SK-N-SH treated with all-trans-retinoic acid at 6 μM for 48 hours (cell line): ENCODE measurements around the gene TDRKH.
A peak's percentile ranks its signal among the peaks of the same experiment; 100 is the strongest.

Source experiments
- ATAC-seq: fragments of 200-7000 bp; cut with Tn5 transposase; 3 replicates; pipeline ENCODE4 v1.9.1; 2020; ENCODE audit warnings: mild to moderate bottlenecking, moderate library complexity
- CSDC2 ChIP-seq: fragments of 250-450 bp; sonication (Bioruptor Pico); IDR thresholded peaks from 2 replicates; pipeline ENCODE4 v1.5.0; 2020; ENCODE audit warnings: mild to moderate bottlenecking, moderate library complexity
- ESRRG ChIP-seq: fragments of 250-450 bp; sonication (Bioruptor Pico); IDR thresholded peaks from 2 replicates; pipeline ENCODE4 v1.6.1; 2021; ENCODE audit warnings: mild to moderate bottlenecking
- GLIS3 ChIP-seq: fragments of 250-450 bp; sonication (Bioruptor Pico); IDR thresholded peaks from 2 replicates; pipeline ENCODE4 v1.5.0; 2020; ENCODE audit warnings: mild to moderate bottlenecking, moderate library complexity
- ISL1 ChIP-seq: fragments of 250-450 bp; sonication (Bioruptor Pico); IDR thresholded peaks from 2 replicates; pipeline ENCODE4 v2.1.2; 2022; ENCODE audit warnings: mild to moderate bottlenecking, moderate library complexity
- OSR1 ChIP-seq: fragments of 250-450 bp; sonication (Bioruptor Pico); IDR thresholded peaks from 2 replicates; pipeline ENCODE4 v1.8.0; 2022; ENCODE audit warnings: moderate library complexity, mild to moderate bottlenecking, inconsistent platforms
- POU6F1 ChIP-seq: fragments of 250-450 bp; sonication (Bioruptor Pico); IDR thresholded peaks from 2 replicates; pipeline ENCODE4 v1.8.0; 2021; ENCODE audit warnings: low read depth, mild to moderate bottlenecking, moderate library complexity, borderline replicate concordance
- PPARA ChIP-seq: fragments of 250-450 bp; sonication (Bioruptor Pico); IDR thresholded peaks from 2 replicates; pipeline ENCODE4 v1.5.0; 2020; ENCODE audit warnings: mild to moderate bottlenecking, borderline replicate concordance
- RARB ChIP-seq: fragments of 250-450 bp; sonication (Bioruptor Pico); IDR thresholded peaks from 2 replicates; pipeline ENCODE4 v1.8.0; 2021; ENCODE audit warnings: mild to moderate bottlenecking, moderate library complexity
- SNAI2 ChIP-seq: fragments of 250-450 bp; sonication (Bioruptor Pico); IDR thresholded peaks from 2 replicates; pipeline ENCODE4 v1.5.0; 2020; ENCODE audit warnings: mild to moderate bottlenecking, moderate library complexity
- TCF4 ChIP-seq: fragments of 250-450 bp; sonication (Bioruptor Pico); IDR thresholded peaks from 2 replicates; pipeline ENCODE4 v1.8.0; 2021; ENCODE audit warnings: mild to moderate bottlenecking, moderate library complexity, borderline replicate concordance
- TOX ChIP-seq: fragments of 250-450 bp; sonication (Bioruptor Pico); IDR thresholded peaks from 2 replicates; pipeline ENCODE4 v1.8.0; 2021; ENCODE audit warnings: mild to moderate bottlenecking, moderate library complexity, borderline replicate concordance
- ZC3H10 ChIP-seq: fragments of 250-450 bp; sonication (Bioruptor Pico); IDR thresholded peaks from 2 replicates; pipeline ENCODE4 v1.5.1; 2021; ENCODE audit warnings: mild to moderate bottlenecking, moderate library complexity
- ZFP3 ChIP-seq: fragments of 250-450 bp; sonication (Bioruptor Pico); IDR thresholded peaks from 2 replicates; pipeline ENCODE4 v1.5.0; 2020; ENCODE audit warnings: mild to moderate bottlenecking, moderate library complexity
- ZFP30 ChIP-seq: fragments of 450-650 bp; formaldehyde crosslinking; IDR thresholded peaks from 2 replicates; pipeline ENCODE4 v1.5.0; 2022; ENCODE audit warnings: mild to moderate bottlenecking, moderate library complexity
- ZNF565 ChIP-seq: fragments of 450-650 bp; formaldehyde crosslinking; conservative IDR thresholded peaks from 2 replicates; pipeline ENCODE4 v1.5.0; 2020; ENCODE audit warnings: low read depth, mild to moderate bottlenecking, moderate library complexity
- ZNF70 ChIP-seq: fragments of 450-650 bp; formaldehyde crosslinking; IDR thresholded peaks from 2 replicates; pipeline ENCODE4 v1.5.0; 2020; ENCODE audit warnings: mild to moderate bottlenecking, moderate library complexity
- TF ChIP-seq, protein P1 (sequence below): fragments of 250-450 bp; sonication (Bioruptor Pico); IDR thresholded peaks from 2 replicates; pipeline ENCODE4 v1.5.1; 2020; ENCODE audit warnings: low read depth, mild to moderate bottlenecking, moderate library complexity
- TF ChIP-seq, protein P2 (sequence below): fragments of 250-450 bp; sonication (Bioruptor Pico); IDR thresholded peaks from 2 replicates; pipeline ENCODE4 v1.5.1; 2021; ENCODE audit warnings: mild to moderate bottlenecking, moderate library complexity
- TF ChIP-seq, protein P3 (sequence below): fragments of 250-450 bp; sonication (Bioruptor Pico); IDR thresholded peaks from 2 replicates; pipeline ENCODE4 v1.5.0; 2020; ENCODE audit warnings: mild to moderate bottlenecking, moderate library complexity
- TF ChIP-seq, protein P4 (sequence below): fragments of 250-450 bp; sonication (Bioruptor Pico); IDR thresholded peaks from 2 replicates; pipeline ENCODE4 v1.8.0; 2020; ENCODE audit warnings: mild to moderate bottlenecking, moderate library complexity, borderline replicate concordance

TDRKH gene

GRCh38 chr1:151801846-151802245 is 11.5 kb upstream of the TDRKH start:
- ATAC-seq: no peak
- TF ChIP-seq, protein P1, sequence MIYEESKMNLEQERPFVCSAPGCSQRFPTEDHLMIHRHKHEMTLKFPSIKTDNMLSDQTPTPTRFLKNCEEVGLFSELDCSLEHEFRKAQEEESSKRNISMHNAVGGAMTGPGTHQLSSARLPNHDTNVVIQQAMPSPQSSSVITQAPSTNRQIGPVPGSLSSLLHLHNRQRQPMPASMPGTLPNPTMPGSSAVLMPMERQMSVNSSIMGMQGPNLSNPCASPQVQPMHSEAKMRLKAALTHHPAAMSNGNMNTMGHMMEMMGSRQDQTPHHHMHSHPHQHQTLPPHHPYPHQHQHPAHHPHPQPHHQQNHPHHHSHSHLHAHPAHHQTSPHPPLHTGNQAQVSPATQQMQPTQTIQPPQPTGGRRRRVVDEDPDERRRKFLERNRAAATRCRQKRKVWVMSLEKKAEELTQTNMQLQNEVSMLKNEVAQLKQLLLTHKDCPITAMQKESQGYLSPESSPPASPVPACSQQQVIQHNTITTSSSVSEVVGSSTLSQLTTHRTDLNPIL (CRISPR knock-in tag): no peak
- no peak for TF ChIP-seq TCF4
- TF ChIP-seq TOX: no peak
- no peak for TF ChIP-seq OSR1 (CRISPR knock-in tag)
- TF ChIP-seq, protein P2, sequence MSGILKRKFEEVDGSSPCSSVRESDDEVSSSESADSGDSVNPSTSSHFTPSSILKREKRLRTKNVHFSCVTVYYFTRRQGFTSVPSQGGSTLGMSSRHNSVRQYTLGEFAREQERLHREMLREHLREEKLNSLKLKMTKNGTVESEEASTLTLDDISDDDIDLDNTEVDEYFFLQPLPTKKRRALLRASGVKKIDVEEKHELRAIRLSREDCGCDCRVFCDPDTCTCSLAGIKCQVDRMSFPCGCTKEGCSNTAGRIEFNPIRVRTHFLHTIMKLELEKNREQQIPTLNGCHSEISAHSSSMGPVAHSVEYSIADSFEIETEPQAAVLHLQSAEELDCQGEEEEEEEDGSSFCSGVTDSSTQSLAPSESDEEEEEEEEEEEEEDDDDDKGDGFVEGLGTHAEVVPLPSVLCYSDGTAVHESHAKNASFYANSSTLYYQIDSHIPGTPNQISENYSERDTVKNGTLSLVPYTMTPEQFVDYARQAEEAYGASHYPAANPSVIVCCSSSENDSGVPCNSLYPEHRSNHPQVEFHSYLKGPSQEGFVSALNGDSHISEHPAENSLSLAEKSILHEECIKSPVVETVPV (CRISPR knock-in tag): no peak
- TF ChIP-seq ZNF565: no peak
- TF ChIP-seq PPARA (CRISPR knock-in tag): no peak
- no peak for TF ChIP-seq GLIS3 (CRISPR knock-in tag)
- no peak for TF ChIP-seq ESRRG
- no peak for TF ChIP-seq CSDC2 (CRISPR knock-in tag)
- TF ChIP-seq ISL1 (CRISPR knock-in tag): no peak
- TF ChIP-seq ZC3H10 (CRISPR knock-in tag): no peak
- TF ChIP-seq RARB: no peak
- TF ChIP-seq, protein P3, sequence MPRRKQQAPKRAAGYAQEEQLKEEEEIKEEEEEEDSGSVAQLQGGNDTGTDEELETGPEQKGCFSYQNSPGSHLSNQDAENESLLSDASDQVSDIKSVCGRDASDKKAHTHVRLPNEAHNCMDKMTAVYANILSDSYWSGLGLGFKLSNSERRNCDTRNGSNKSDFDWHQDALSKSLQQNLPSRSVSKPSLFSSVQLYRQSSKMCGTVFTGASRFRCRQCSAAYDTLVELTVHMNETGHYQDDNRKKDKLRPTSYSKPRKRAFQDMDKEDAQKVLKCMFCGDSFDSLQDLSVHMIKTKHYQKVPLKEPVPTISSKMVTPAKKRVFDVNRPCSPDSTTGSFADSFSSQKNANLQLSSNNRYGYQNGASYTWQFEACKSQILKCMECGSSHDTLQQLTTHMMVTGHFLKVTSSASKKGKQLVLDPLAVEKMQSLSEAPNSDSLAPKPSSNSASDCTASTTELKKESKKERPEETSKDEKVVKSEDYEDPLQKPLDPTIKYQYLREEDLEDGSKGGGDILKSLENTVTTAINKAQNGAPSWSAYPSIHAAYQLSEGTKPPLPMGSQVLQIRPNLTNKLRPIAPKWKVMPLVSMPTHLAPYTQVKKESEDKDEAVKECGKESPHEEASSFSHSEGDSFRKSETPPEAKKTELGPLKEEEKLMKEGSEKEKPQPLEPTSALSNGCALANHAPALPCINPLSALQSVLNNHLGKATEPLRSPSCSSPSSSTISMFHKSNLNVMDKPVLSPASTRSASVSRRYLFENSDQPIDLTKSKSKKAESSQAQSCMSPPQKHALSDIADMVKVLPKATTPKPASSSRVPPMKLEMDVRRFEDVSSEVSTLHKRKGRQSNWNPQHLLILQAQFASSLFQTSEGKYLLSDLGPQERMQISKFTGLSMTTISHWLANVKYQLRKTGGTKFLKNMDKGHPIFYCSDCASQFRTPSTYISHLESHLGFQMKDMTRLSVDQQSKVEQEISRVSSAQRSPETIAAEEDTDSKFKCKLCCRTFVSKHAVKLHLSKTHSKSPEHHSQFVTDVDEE (CRISPR knock-in tag): no peak
- no peak for TF ChIP-seq ZFP30 (CRISPR knock-in tag)
- no peak for TF ChIP-seq ZFP3
- TF ChIP-seq, protein P4, sequence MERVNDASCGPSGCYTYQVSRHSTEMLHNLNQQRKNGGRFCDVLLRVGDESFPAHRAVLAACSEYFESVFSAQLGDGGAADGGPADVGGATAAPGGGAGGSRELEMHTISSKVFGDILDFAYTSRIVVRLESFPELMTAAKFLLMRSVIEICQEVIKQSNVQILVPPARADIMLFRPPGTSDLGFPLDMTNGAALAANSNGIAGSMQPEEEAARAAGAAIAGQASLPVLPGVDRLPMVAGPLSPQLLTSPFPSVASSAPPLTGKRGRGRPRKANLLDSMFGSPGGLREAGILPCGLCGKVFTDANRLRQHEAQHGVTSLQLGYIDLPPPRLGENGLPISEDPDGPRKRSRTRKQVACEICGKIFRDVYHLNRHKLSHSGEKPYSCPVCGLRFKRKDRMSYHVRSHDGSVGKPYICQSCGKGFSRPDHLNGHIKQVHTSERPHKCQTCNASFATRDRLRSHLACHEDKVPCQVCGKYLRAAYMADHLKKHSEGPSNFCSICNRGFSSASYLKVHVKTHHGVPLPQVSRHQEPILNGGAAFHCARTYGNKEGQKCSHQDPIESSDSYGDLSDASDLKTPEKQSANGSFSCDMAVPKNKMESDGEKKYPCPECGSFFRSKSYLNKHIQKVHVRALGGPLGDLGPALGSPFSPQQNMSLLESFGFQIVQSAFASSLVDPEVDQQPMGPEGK (CRISPR knock-in tag): no peak

- ATAC-seq: no peak
- TF ChIP-seq TCF4 (no peak), GLIS3 (CRISPR knock-in tag) (no peak), ISL1 (CRISPR knock-in tag) (no peak), ZFP3 (no peak), ZFP30 (CRISPR knock-in tag) (no peak), ZNF565 (no peak), RARB (no peak), PPARA (CRISPR knock-in tag) (no peak), SNAI2 (no peak)
- TF ChIP-seq, protein P2 (CRISPR knock-in tag): no peak
Measured at GRCh38 chr1:151801310-151801820, 11.1 kb upstream of the TDRKH start.

- TF ChIP-seq PPARA (CRISPR knock-in tag) (no peak), ZNF565 (no peak)
- ATAC-seq: no peak
Measured at GRCh38 chr1:151800830-151801229, 10.5 kb upstream of the TDRKH start.

DNA sequence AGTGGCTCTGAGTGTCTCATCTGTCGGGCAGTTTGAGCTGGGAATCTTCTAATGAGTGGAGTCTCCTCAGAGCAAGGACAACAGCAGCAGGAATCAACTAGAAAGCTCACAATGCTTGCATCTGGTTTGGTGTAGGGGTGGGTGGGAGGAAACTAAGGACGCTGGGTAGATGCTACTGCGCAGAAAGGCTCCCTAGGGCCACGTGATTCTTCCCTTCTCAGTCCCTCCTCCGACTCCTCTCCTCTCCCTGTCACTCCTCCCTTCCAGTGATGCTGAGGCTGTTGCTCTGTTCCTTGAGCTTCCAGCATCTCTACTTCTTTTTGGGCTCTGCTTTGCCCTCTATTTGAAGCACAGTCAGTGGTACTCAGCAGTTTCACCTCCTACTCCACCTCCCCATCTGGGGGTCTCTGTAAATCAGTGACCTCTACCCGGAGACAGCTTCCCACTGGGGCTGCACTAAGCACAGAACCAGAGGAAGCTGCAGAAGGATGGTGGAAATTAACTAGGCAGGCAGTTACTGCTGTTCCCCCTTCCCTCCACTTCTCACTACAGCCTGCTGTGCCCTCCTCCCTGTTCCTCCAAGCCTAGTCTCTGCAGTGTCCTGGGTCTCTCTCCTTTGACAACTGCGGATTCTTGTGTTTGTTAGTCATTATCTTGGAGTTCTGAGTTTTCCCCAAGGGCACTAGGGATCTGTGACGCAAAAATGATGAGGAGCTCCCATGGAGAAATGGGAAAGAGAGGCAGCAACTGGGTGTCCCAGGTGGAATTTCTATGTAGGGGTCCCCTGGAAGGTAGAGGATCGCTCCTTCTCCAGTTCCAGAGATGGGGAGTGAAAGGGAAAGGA is 9.1 kb upstream of the TDRKH start:
- peak; percentile 14; the same call in 1 of the 3 replicates for ATAC-seq
- TF ChIP-seq TOX (no peak), ZNF565 (no peak), PPARA (CRISPR knock-in tag) (no peak), ZC3H10 (CRISPR knock-in tag) (no peak), ESRRG (no peak), ZFP3 (no peak), ZFP30 (CRISPR knock-in tag) (no peak), ZNF70 (CRISPR knock-in tag) (no peak), POU6F1 (CRISPR knock-in tag) (no peak)
- TF ChIP-seq, protein P3 (CRISPR knock-in tag): no peak
